GM12801 (cell line): ENCODE measurements around the gene PACRG.

Experiments
- CTCF ChIP-seq: IDR thresholded peaks from one replicate; pipeline ENCODE4 v1.5.1; 2011; ENCODE audit warnings: control low read depth; ENCODE audit not compliant: insufficient read length; ENCODE audit errors: extremely low read depth

Gene PACRG

GRCh38 chr6:163313566-163313965 lies 585.8 kb downstream of the PACRG start:
- TF ChIP-seq CTCF: no peak

- no peak for TF ChIP-seq CTCF
These were observed 586.2 kb downstream of the PACRG start for GRCh38 chr6:163313981-163314380.

- TF ChIP-seq CTCF: no peak
These were observed 587.2 kb downstream of the PACRG start for GRCh38 chr6:163314791-163315470.

GRCh38 chr6:163318071-163318786 lies 590.5 kb downstream of the PACRG start:
- TF ChIP-seq CTCF: no peak

- TF ChIP-seq CTCF: no peak
These were observed 592.0 kb downstream of the PACRG start for GRCh38 chr6:163319609-163320366.

GRCh38 chr6:163320402-163320801 lies 592.6 kb downstream of the PACRG start:
- TF ChIP-seq CTCF: no peak

- TF ChIP-seq CTCF: no peak
These were observed 593.0 kb downstream of the PACRG start for GRCh38 chr6:163320804-163321203.
